CD1c-positive myeloid dendritic cell (primary cell): ENCODE data around the gene DLK1.

Experiments
- DNase-seq: peaks from one replicate; pipeline ENCODE4 v3.0.0-alpha.2; 2016; ENCODE audit errors: extremely low spot score

Gene DLK1

GRCh38 chr14:100777818-100778525 lies 51.3 kb downstream of the DLK1 start:
- no peak for DNase-seq

- no peak for DNase-seq
These were observed 51.8 kb downstream of the DLK1 start for GRCh38 chr14:100778526-100778882.

GRCh38 chr14:100778951-100779690 lies 52.4 kb downstream of the DLK1 start:
- DNase-seq = no peak

GRCh38 chr14:100779691-100780080 lies 53.0 kb downstream of the DLK1 start:
- DNase-seq = no peak

GRCh38 chr14:100780246-100780645 lies 53.6 kb downstream of the DLK1 start:
- DNase-seq = no peak

- DNase-seq = no peak
These were observed 54.1 kb downstream of the DLK1 start for GRCh38 chr14:100780646-100781355.

- DNase-seq = no peak
These were observed 55.3 kb downstream of the DLK1 start for GRCh38 chr14:100781952-100782351.

- no peak for DNase-seq
These were observed 56.0 kb downstream of the DLK1 start for GRCh38 chr14:100782516-100783320.

GRCh38 chr14:100783630-100784370 lies 57.1 kb downstream of the DLK1 start:
- no peak for DNase-seq

GRCh38 chr14:100784523-100785337 lies 58.0 kb downstream of the DLK1 start:
- no peak for DNase-seq

- no peak for DNase-seq
These were observed 58.6 kb downstream of the DLK1 start for GRCh38 chr14:100785338-100785615.

GRCh38 chr14:100785626-100786025 lies 58.9 kb downstream of the DLK1 start:
- DNase-seq = no peak

- DNase-seq = no peak
These were observed 59.4 kb downstream of the DLK1 start for GRCh38 chr14:100786131-100786530.

- DNase-seq = no peak
These were observed 60.0 kb downstream of the DLK1 start for GRCh38 chr14:100786576-100787219.

GRCh38 chr14:100787659-100788058 lies 61.0 kb downstream of the DLK1 start:
- no peak for DNase-seq
